HCT116 (cell line): Measurements from ENCODE around the gene KIF27. TPM values are rescaled to one million over a fixed set of nuclear protein-coding genes. Genes with fewer than 3 reads are reported as not detected.

ENCODE experiments used
- ATAC-seq: fragments of 200-7000 bp; cut with Tn5 transposase; 2 replicates; pipeline ENCODE4 v1.9.1; 2020; ENCODE audit warnings: mild to moderate bottlenecking, moderate library complexity
- BruUV-seq: library from RNA; stranded (reverse); fragments of 400-500 nt; replicated peaks from 2 replicates; lab custom pipeline; 2021; lab: Mats Ljungman, UMichigan
- CTCF ChIA-PET: fragments of 300-600 bp; sonication (Branson Sonifier 250); formaldehyde crosslinking; loops from one replicate; lab custom pipeline; 2021; ENCODE audit warnings: antibody characterized with exemption; lab: Charles Lee
- POLR2A ChIA-PET: fragments of 300-600, 350-600 bp; sonication (Branson Sonifier 250); formaldehyde crosslinking; loops from one replicate; lab custom pipeline; 2021; ENCODE audit warnings: antibody characterized with exemption; lab: Charles Lee
- RAD21 ChIA-PET, 2 experiments: fragments of 300-600 bp; sonication (Branson Sonifier 250); formaldehyde crosslinking; loops; one replicate each; lab custom pipeline; 2023; ENCODE audit warnings: low total read pairs in 2 of 2; ENCODE audit not compliant: uncharacterized antibody in 2 of 2, unreplicated experiment in 2 of 2, low non-redundant PET in 1 of 2; lab: Charles Lee
- DNase-seq: peaks from one replicate; pipeline ENCODE4 v3.0.0-alpha.2; 2010; ENCODE audit warnings: low read depth, low spot score
- H2AFZ ChIP-seq: fragments of 200-600 bp; shearing (Covaris generic), sonication (generic); 2 replicates; pipeline ENCODE4 v1.6.1; 2017; ENCODE audit warnings: low read depth, mixed run types, mixed read lengths, antibody characterized with exemption, low read length; ENCODE audit not compliant: poor library complexity, severe bottlenecking
- H3K27ac ChIP-seq: 2 replicates; pipeline ENCODE4 v1.5.1; 2012; ENCODE audit warnings: low read depth, low read length
- H3K27me3 ChIP-seq: fragments of 200-600 bp; sonication (generic); 2 replicates; pipeline ENCODE4 v1.6.1; 2016; ENCODE audit warnings: mixed run types, low read length, mixed read lengths; ENCODE audit not compliant: insufficient read depth
- H3K36me3 ChIP-seq, 2 experiments: fragments of 200-500 bp in 1 of 2; fragments of 200-600 bp in 1 of 2; sonication (Bioruptor generic) in 1 of 2; sonication (generic) in 1 of 2; 2 replicates each; pipeline versions ENCODE4 v1.5.1 to v1.6.1; 2014 to 2016; ENCODE audit warnings: low read length in 2 of 2, inconsistent platforms in 1 of 2, mixed read lengths in 1 of 2, mixed run types in 1 of 2; ENCODE audit not compliant: insufficient read depth in 2 of 2, control insufficient read depth in 1 of 2
- H3K4me1 ChIP-seq, 2 experiments: fragments of 200-600 bp in 1 of 2; sonication (generic) in 1 of 2; 2 replicates each; pipeline versions ENCODE4 v1.5.1 to v1.6.1; 2012 to 2017; ENCODE audit warnings: low read length in 2 of 2, inconsistent platforms in 1 of 2, mild to moderate bottlenecking in 1 of 2, mixed read lengths in 1 of 2, mixed run types in 1 of 2, moderate library complexity in 1 of 2; ENCODE audit not compliant: insufficient read depth in 2 of 2, control insufficient read depth in 1 of 2
- H3K4me2 ChIP-seq: fragments of 200-600 bp; sonication (generic); 2 replicates; pipeline ENCODE4 v1.6.1; 2017; ENCODE audit warnings: mixed run types, low read length, mixed read lengths
- H3K4me3 ChIP-seq, 2 experiments: fragments of 200-600 bp in 1 of 2; sonication (generic) in 1 of 2; replicated peaks in 1 of 2; 2 replicates each; pipeline ENCODE4 v1.5.1; 2011 to 2016; ENCODE audit warnings: low read length in 2 of 2, control low read depth in 1 of 2, low read depth in 1 of 2, mild to moderate bottlenecking in 1 of 2, mixed read lengths in 1 of 2, mixed run types in 1 of 2
- H3K79me2 ChIP-seq: fragments of 200-600 bp; sonication (generic); 2 replicates; pipeline ENCODE4 v1.6.1; 2017; ENCODE audit warnings: mild to moderate bottlenecking, mixed run types, low read length, moderate library complexity, mixed read lengths; ENCODE audit not compliant: insufficient read depth
- H3K9ac ChIP-seq: fragments of 200-600 bp; sonication (generic); 2 replicates; pipeline ENCODE4 v1.6.1; 2016; ENCODE audit warnings: low read length, mixed read lengths
- H3K9me2 ChIP-seq: fragments of 200-600 bp; sonication (generic), shearing (Covaris generic); 2 replicates; pipeline ENCODE4 v1.6.1; 2017; ENCODE audit warnings: mixed run types, mild to moderate bottlenecking, moderate library complexity; ENCODE audit not compliant: insufficient read depth
- H3K9me3 ChIP-seq, 2 experiments: fragments of 200-500 bp in 1 of 2; fragments of 200-600 bp in 1 of 2; sonication (Bioruptor generic) in 1 of 2; sonication (generic) in 1 of 2; 2 replicates each; pipeline ENCODE4 v1.6.1; 2014 to 2017; ENCODE audit warnings: low read length in 2 of 2, mixed read lengths in 2 of 2, inconsistent platforms in 1 of 2, low read depth in 1 of 2, mild to moderate bottlenecking in 1 of 2, mixed run types in 1 of 2, moderate library complexity in 1 of 2; ENCODE audit not compliant: control insufficient read depth in 1 of 2, insufficient read depth in 1 of 2
- H4K20me1 ChIP-seq: fragments of 200-600 bp; sonication (generic), shearing (Covaris generic); 2 replicates; pipeline ENCODE4 v1.6.1; 2017; ENCODE audit warnings: mixed run types, mild to moderate bottlenecking, moderate library complexity; ENCODE audit not compliant: insufficient read depth
- ATF3 ChIP-seq: IDR thresholded peaks from 2 replicates; pipeline ENCODE4 v1.6.1; 2012
- CBX3 ChIP-seq: IDR thresholded peaks from 2 replicates; pipeline ENCODE4 v1.6.1; 2012; ENCODE audit warnings: low read depth
- CEBPB ChIP-seq: IDR thresholded peaks from 2 replicates; pipeline ENCODE4 v1.6.1; 2012; ENCODE audit warnings: low read depth
- EZH2 ChIP-seq: fragments of 200-600 bp; sonication (generic); IDR thresholded peaks from 2 replicates; pipeline ENCODE4 v1.6.1; 2017; ENCODE audit warnings: antibody characterized with exemption, mixed run types
- EZH2phosphoT487 ChIP-seq: fragments of 200-600 bp; IDR thresholded peaks from 2 replicates; pipeline ENCODE4 v1.6.1; 2018; ENCODE audit warnings: antibody characterized with exemption, borderline replicate concordance
- MAX ChIP-seq: IDR thresholded peaks from 2 replicates; pipeline ENCODE4 v1.6.1; 2012
- POLR2A ChIP-seq: IDR thresholded peaks from 2 replicates; pipeline ENCODE4 v1.7.0; 2011; ENCODE audit warnings: borderline replicate concordance; ENCODE audit not compliant: insufficient read depth, insufficient read length; ENCODE audit errors: extremely low read depth
- RAD21 ChIP-seq: IDR thresholded peaks from 2 replicates; pipeline ENCODE4 v1.6.1; 2012; ENCODE audit warnings: low read depth, mild to moderate bottlenecking
- SIN3A ChIP-seq: IDR thresholded peaks from 2 replicates; pipeline ENCODE4 v1.6.1; 2012; ENCODE audit warnings: low read depth
- SP1 ChIP-seq: IDR thresholded peaks from 2 replicates; pipeline ENCODE4 v1.6.1; 2012; ENCODE audit warnings: low read depth
- ZFX ChIP-seq: fragments of 450-650 bp; IDR thresholded peaks from 2 replicates; pipeline ENCODE4 v1.6.1; 2017
- intact Hi-C: fragments of 100-400 bp; cut with micrococcal nuclease; formaldehyde crosslinking; loops from 2 replicates; pipeline ENCODE4 v1.10.0; 2022
- total RNA-seq: library from RNA; stranded (reverse); gene quantifications from one replicate; pipeline ENCODE4 v1.2.1, GENCODE V29; 2021; ENCODE audit not compliant: unreplicated experiment
- TF ChIP-seq, protein P1 (sequence below), 3 experiments: fragments of 200-600 bp in 1 of 3; sonication (generic) in 1 of 3; IDR thresholded peaks in 2 of 3; conservative IDR thresholded peaks in 1 of 3; 2 replicates each; pipeline ENCODE4 v1.5.1; 2012 to 2017; ENCODE audit warnings: low read depth in 2 of 3, low read length in 2 of 3, antibody characterized with exemption in 1 of 3, borderline replicate concordance in 1 of 3, control low read depth in 1 of 3, mild to moderate bottlenecking in 1 of 3, mixed read lengths in 1 of 3, mixed run types in 1 of 3, moderate library complexity in 1 of 3; ENCODE audit not compliant: insufficient read depth in 1 of 3
- TF ChIP-seq, protein P2 (sequence below): IDR thresholded peaks from 2 replicates; pipeline ENCODE4 v1.6.1; 2011; ENCODE audit warnings: mild to moderate bottlenecking, low read length, moderate library complexity; ENCODE audit not compliant: insufficient replicate concordance; ENCODE audit errors: extremely low read depth

Gene KIF27
- total RNA-seq, 1 experiment from 2014 or later = 4.3 TPM

DNA sequence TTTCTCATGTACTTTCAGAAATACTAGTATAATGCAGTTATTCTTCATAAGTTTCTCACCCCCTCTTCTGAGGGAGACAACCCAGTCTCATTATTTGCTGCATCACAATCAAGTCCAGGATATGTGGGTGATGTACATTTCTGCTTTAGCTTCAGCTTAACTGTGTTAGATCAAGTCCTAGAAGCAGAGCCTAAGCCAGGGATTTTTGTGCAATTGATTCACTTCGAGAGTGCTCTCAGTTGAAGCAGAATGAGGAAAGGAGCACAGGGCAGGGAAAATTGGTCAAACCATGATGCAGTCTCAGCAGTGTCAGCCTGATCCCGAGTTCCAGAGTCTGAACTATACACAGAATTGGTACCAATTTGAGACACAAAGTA, 43.7 kb upstream of the KIF27 start:
- RAD21 ChIA-PET = interaction anchor here in 1 of 2 experiments (0.6 kb wide), 1 partner anchor 274 kb away, joined by 3 read pairs; no protein-coding TSS in a partner anchor
- no peak for DNase-seq
- no peaks in the 10 kb centered on the region for H3K27me3 ChIP-seq
- peaks cover 7% of the 10 kb centered on the region for H3K79me2 ChIP-seq
- H3K4me3 ChIP-seq = no peak overlapping the region
- CTCF ChIA-PET = no interaction called here
- no peak overlapping the region for H3K9ac ChIP-seq
- peaks cover 14 to 20% of the 10 kb centered on the region in 2 experiments for H3K36me3 ChIP-seq
- no peak overlapping the region for H2AFZ ChIP-seq
- ATAC-seq = peak; percentile 31
- no peak overlapping the region for H3K27ac ChIP-seq
- no TSS peak for BruUV-seq
- intact Hi-C loops = no loop called here
- H4K20me1 ChIP-seq = peaks cover 14% of the 10 kb centered on the region; the same call in 1 of the 2 replicates
- peaks cover 5 to 6% of the 10 kb centered on the region in 2 experiments; a peak in 3 of 4 replicates for H3K4me1 ChIP-seq
- H3K9me2 ChIP-seq = no peaks in the 10 kb centered on the region
- TF ChIP-seq SIN3A (no peak), ZFX (no peak), CBX3 (no peak), SP1 (0 out of 2 replicates have a peak, but pooled peaks have one; percentile 6)
- TF ChIP-seq, protein P1, sequence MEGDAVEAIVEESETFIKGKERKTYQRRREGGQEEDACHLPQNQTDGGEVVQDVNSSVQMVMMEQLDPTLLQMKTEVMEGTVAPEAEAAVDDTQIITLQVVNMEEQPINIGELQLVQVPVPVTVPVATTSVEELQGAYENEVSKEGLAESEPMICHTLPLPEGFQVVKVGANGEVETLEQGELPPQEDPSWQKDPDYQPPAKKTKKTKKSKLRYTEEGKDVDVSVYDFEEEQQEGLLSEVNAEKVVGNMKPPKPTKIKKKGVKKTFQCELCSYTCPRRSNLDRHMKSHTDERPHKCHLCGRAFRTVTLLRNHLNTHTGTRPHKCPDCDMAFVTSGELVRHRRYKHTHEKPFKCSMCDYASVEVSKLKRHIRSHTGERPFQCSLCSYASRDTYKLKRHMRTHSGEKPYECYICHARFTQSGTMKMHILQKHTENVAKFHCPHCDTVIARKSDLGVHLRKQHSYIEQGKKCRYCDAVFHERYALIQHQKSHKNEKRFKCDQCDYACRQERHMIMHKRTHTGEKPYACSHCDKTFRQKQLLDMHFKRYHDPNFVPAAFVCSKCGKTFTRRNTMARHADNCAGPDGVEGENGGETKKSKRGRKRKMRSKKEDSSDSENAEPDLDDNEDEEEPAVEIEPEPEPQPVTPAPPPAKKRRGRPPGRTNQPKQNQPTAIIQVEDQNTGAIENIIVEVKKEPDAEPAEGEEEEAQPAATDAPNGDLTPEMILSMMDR (IDR thresholded peaks at IDR 0.05 in 2 of 3, conservative IDR thresholded peaks at IDR 0.05 in 1 of 3; ENCODE audit: borderline replicate concordance in 1 of 3, insufficient read depth in 1 of 3, low read depth in 2 of 3, low read length in 2 of 3) = no peak
- H3K9me3 ChIP-seq = no peaks in the 10 kb centered on the region
- POLR2A ChIA-PET = interaction anchor here (0.6 to 2.1 kb wide), 3 partner anchors 8 to 311 kb away, joined by 3 to 10 read pairs (median 5); partner anchors contain the start of genes HNRNPK and RMI1
- no peak overlapping the region for H3K4me2 ChIP-seq

- peaks cover 0 to 3% of the 10 kb centered on the region in 2 experiments; a peak in 1 of 4 replicates for H3K36me3 ChIP-seq
- RAD21 ChIA-PET = no interaction called here
- DNase-seq (no peak), ATAC-seq (no peak)
- no peak overlapping the region for H3K9ac ChIP-seq
- TF ChIP-seq POLR2A = no peak
- no peak for TF ChIP-seq EZH2phosphoT487
- TF ChIP-seq ATF3 = peak; percentile 62; the same call in 1 of the 2 replicates
- TF ChIP-seq, protein P2, sequence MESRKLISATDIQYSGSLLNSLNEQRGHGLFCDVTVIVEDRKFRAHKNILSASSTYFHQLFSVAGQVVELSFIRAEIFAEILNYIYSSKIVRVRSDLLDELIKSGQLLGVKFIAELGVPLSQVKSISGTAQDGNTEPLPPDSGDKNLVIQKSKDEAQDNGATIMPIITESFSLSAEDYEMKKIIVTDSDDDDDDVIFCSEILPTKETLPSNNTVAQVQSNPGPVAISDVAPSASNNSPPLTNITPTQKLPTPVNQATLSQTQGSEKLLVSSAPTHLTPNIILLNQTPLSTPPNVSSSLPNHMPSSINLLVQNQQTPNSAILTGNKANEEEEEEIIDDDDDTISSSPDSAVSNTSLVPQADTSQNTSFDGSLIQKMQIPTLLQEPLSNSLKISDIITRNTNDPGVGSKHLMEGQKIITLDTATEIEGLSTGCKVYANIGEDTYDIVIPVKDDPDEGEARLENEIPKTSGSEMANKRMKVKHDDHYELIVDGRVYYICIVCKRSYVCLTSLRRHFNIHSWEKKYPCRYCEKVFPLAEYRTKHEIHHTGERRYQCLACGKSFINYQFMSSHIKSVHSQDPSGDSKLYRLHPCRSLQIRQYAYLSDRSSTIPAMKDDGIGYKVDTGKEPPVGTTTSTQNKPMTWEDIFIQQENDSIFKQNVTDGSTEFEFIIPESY = no peak
- TF ChIP-seq RAD21 = no peak
- TF ChIP-seq CEBPB = peak; percentile 78
- 0 out of 2 replicates have a peak, but pooled peaks have one; percentile 9 for TF ChIP-seq MAX
- no peak for TF ChIP-seq EZH2
- 0 out of 2 replicates have a peak, but pooled peaks have one; percentile 20 for TF ChIP-seq SP1
- H3K9me2 ChIP-seq = no peaks in the 10 kb centered on the region
- H3K27ac ChIP-seq = no peak overlapping the region
- no peaks in the 10 kb centered on the region for H3K27me3 ChIP-seq
- H3K4me3 ChIP-seq = no peak overlapping the region
- no peaks in the 10 kb centered on the region for H3K9me3 ChIP-seq
- no peak overlapping the region for H2AFZ ChIP-seq
- no peak overlapping the region for H3K4me2 ChIP-seq
- H3K4me1 ChIP-seq = peaks cover 5 to 6% of the 10 kb centered on the region in 2 experiments; a peak in 3 of 4 replicates
- H4K20me1 ChIP-seq = peaks cover 5% of the 10 kb centered on the region; the same call in 1 of the 2 replicates
- no peaks in the 10 kb centered on the region for H3K79me2 ChIP-seq
- POLR2A ChIA-PET = interaction anchor here (1.3 kb wide), 1 partner anchor 18 kb away, joined by 5 read pairs; the partner anchor contains the start of genes HNRNPK and RMI1
- CTCF ChIA-PET = interaction anchor here (2.3 kb wide), 1 partner anchor 299 kb away, joined by 7 read pairs; no protein-coding TSS in a partner anchor
- intact Hi-C loops = loop anchor here (1.0 kb wide), 1 partner anchor 18 kb away; the partner anchor contains the start of genes HNRNPK and RMI1
- BruUV-seq = no TSS peak
Observed at GRCh38 chr9:83962165-83962564, 40.9 kb upstream of the KIF27 start.
